COLO668 (cell line): ENCODE data around the gene ARSJ.

ENCODE experiments used
- DNase-seq: peaks from one replicate; lab custom pipeline; 2025; ENCODE audit not compliant: unreplicated experiment; lab: John Stamatoyannopoulos, UW

ARSJ gene

DNA sequence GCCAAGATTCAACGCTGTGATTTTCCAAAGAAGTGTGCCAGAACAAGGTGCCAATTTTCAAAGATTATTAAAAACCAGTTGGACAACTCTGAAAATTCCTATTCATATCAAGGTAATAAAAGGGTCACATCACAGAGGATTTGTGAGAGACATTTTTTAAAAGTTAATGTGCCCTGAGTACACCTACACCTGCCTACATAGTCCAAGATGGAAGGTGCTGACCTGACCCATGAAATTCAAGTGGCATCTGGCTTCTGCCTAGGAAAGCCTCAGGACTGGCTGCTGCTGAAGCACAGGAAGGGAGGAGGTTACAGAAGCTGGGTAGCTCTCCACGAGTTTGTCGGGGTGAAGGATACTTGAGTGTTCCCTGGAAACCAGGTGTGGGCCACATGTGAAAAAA, 11.4 kb upstream of the ARSJ start:
- DNase-seq: no peak

- no peak for DNase-seq
Measured at GRCh38 chr4:113987382-113987941, 8.0 kb upstream of the ARSJ start.

DNA sequence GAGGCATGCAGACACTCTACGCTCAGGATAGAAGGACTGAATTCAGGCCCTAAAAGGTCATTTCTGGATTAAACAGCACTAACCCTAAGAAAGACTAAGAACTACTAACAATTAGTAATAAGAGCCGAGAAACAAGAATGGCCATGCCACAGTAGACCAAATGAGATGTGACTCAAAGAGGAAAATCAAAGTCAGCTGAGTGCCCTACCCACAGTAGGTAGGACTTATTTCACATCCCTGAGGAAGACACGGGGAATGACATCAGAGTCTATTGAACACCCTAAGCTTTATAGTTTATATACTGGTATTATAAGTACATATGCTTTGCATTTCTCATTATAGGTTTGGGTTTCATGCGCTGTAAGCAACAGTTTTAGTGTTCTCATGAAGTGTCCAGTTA, 2.7 kb upstream of the ARSJ start:
- DNase-seq: no peak

DNA sequence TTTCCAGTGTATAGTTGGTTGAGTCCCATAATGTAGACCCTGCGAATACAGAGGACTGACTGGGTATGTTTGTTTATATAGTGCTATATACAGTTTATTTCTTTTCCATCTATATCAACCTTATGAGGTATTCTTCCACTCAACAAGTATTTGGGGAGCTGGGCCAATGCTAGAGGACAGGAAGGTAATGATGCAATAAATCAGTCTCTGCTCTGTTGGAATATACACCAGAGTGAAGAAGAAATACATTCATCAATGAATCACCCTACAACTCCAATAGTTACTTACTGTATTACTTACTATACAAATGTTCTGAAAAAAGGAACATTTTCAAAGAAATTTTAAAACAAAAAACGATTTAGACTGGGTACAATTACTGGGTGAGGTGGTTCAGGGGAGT, 2.1 kb upstream of the ARSJ start:
- no peak for DNase-seq

- DNase-seq: no peak
Measured at GRCh38 chr4:113979905-113980615, 613 bp upstream of the ARSJ start.

- DNase-seq: peak; percentile 61
Measured at GRCh38 chr4:113978561-113979147, 793 bp downstream of the ARSJ start.

DNA sequence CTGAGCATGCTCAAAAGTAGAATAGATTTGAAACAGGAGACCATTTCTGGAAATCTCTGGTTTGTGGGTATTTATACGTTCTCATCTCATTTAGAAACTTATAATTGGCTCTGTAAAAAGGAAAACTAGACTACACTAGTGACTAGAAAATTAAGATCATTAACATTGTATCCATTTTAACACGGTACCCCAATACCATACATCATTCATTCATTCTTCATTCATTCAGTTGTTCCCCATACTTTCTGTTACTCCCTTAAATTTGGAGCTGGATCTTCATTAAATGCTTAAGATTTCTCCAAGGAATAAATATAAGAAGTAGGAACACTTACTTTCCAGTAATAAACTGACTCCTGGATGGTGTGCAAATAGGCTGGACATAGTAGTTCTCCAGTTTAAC, 1.3 kb downstream of the ARSJ start:
- DNase-seq: no peak

DNA sequence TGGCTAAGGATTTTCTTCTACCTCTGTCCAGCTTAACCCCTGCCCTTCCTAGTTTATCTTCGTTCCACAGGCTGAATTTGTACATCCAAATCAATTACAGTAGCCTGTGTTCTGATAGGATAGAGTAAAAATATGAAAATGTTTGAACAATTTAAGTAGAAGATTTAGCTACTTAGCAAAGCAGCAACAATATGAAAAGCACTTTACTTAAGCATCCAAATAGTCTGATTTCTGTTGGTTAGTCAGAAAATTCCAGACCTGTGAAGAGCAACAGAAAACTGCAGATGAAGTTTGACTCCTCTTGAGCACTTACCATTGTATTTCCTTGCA, 2.0 kb downstream of the ARSJ start:
- no peak for DNase-seq

GRCh38 chr4:113976741-113977525, 2.5 kb downstream of the ARSJ start:
- no peak for DNase-seq

DNA sequence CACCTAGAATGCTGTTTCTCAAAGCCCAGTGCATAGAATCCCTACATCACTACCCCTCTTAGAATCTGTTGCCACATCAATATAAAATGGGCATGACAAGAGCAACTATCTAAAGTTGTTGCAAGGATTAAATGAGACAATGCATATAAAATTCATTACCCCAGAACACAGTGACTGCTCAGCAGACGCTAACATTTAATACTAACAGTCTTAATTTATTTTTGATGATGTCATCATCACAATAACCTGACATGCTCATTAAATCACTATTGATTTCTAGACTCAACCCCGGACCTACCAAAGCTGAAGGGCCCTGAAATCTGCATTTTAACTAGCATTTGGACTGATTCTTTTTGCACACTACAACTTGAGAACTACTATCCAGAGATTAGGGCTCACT, 3.9 kb downstream of the ARSJ start:
- DNase-seq: no peak

GRCh38 chr4:113974467-113974866, 5.0 kb downstream of the ARSJ start:
- no peak for DNase-seq

DNA sequence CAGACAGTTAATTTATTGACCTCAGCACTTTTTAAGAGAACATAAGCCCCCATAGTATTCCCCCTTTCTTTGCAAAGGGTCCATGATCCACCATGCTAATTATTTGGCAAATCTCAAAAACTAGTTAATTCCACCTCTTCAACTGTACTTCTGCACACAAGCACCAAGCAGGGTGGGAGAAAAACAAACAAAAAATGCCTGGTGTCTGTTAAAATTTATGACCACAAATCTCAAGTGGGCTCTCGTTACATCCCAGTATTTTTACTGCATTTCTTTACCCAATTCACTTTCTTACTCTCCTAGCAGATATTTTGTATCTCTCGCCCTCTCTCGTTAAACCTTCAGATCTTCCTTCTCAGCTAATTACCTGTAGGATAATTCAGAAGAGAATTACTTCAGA, 6.1 kb downstream of the ARSJ start:
- DNase-seq: no peak

GRCh38 chr4:113972781-113973180, 6.7 kb downstream of the ARSJ start:
- no peak for DNase-seq

GRCh38 chr4:113971706-113972360, 7.6 kb downstream of the ARSJ start:
- no peak for DNase-seq

GRCh38 chr4:113969709-113970334, 9.6 kb downstream of the ARSJ start:
- no peak for DNase-seq

DNA sequence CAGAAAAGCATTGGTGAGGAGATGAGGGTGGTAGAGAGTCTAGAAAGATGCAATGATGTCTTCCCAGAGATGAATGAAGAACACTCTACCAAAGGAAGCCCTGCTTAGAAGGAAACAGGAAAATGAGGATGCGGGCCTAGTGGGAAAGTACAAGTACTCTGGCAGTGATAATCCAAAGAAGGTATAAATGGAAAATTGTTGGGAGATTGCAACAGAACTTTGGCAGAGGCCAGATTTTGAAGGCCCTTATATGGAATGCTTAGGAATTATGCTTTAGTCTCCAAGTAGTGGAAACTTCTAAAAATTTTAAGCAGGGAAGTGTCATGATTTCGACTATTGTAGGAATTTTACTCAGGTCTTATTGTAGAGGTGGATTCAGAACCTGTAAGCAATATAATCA, 11.0 kb downstream of the ARSJ start:
- DNase-seq: no peak

DNA sequence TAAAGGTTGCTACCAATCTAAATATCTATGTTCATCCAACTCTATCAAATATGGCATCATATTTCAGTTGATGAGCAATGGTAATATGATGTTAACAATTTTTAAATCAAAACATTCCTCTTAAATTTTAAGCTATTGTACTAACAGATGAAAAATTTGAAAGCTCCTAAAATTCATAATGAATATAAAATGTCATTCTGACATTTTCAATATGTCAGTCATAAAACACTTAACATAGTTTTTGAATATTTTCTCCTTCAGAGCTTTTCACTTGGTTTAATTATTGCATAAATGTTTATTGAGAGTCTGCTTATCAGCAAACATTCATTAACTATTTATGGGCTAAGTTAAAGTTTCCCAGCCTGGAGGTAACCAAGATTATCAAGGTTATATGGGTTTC, 11.8 kb downstream of the ARSJ start:
- no peak for DNase-seq

DNA sequence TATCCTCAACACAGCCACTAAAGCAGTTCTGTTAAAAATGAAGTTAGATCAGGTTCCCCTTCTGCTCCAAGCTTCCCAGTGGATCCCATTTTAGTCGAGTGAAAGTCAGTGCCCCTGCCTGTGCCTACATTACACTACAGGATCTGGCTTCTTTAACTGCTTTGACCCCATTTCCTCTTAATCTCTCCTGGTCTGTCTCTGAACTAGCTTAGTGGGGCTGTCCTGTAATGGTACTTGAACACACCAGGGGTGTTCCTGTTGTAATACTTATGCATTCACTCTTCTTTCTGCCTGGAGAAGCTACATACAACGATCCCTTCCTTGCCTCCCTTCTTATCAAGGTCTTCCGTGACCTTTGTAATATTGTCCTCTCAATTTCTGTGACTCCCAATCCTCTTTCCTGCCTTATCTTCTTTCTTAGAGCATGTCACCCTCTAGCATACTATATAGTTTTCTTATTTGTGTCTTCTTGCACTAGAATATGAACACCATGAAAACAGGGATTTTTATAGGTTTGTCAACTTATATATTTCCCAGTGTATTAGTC, 16.7 kb downstream of the ARSJ start:
- DNase-seq: no peak

- DNase-seq: no peak
Measured at GRCh38 chr4:113962016-113962347, 17.5 kb downstream of the ARSJ start.

- DNase-seq: no peak
Measured at GRCh38 chr4:113960684-113961321, 18.6 kb downstream of the ARSJ start.

DNA sequence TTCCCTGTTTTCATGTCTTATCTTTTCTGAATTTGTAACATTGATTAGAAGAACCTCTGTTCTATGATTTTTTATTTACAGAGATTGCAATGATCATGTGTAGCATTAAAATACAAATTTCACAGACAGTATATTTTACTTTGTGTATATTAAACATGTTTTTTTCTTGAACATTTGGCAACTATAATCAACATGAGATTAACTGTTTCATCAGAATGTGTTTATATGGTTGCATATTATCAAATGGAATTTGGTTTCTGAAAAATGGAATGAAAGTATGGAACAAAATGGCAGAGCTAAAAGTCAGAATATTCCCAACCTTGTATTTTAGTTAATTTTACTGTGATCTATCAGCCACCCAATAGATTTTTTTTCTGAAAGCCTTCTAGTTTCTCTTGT, 19.9 kb downstream of the ARSJ start:
- no peak for DNase-seq
